ENCODE measurements around the gene CGNL1.

- no peak for TF ChIP-seq CTCF (IDR thresholded peaks at IDR 0.05; ENCODE audit: low read length)
- TF ChIP-seq EZH2 (IDR thresholded peaks at IDR 0.05; ENCODE audit: borderline replicate concordance, low read length): no peak
Observed at GRCh38 chr15:57522148-57522547, 145.8 kb downstream of the CGNL1 start.
